Measurements from ENCODE around the gene VPS26A.

The VPS26A gene

DNA sequence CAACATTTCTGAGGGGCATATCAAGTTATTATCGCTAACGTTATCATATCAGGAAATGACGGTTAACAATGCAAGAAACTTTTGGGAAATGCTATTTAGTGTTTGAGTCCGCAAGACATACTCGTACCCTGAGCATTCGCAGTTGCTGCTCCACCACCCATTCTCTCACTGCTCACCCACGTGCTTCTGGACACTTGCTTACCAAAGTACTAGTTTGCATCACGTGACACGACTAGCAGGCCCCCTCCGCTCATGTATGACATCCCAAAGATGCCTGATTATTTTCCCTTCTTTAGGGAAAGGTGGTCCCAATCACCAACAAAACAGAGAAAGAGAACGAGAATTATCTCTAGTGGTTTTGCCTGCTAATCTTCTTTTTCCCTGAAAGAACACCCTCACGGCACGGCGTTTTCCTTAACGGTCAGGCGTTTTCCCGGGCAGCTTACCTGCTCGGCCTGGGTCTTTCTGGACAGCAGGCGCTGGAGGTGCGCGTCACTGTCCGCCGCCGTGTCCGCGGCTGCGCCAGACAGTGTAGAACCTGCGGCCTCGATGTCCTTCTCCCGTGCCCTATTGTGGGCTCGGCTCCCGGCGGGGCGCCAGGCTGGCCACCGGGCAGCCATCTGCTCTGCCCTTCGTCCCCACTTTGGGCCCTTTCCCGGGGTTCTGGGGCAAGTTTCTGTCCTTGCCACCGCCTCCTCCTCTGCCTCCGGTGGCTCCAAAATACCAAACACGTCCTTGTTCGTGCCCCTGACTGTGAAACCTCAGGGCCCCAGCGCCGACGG lies 56.0 kb downstream of the VPS26A start, which contains the start of gene SUPV3L1 (continued):
- TF ChIP-seq, protein P1, sequence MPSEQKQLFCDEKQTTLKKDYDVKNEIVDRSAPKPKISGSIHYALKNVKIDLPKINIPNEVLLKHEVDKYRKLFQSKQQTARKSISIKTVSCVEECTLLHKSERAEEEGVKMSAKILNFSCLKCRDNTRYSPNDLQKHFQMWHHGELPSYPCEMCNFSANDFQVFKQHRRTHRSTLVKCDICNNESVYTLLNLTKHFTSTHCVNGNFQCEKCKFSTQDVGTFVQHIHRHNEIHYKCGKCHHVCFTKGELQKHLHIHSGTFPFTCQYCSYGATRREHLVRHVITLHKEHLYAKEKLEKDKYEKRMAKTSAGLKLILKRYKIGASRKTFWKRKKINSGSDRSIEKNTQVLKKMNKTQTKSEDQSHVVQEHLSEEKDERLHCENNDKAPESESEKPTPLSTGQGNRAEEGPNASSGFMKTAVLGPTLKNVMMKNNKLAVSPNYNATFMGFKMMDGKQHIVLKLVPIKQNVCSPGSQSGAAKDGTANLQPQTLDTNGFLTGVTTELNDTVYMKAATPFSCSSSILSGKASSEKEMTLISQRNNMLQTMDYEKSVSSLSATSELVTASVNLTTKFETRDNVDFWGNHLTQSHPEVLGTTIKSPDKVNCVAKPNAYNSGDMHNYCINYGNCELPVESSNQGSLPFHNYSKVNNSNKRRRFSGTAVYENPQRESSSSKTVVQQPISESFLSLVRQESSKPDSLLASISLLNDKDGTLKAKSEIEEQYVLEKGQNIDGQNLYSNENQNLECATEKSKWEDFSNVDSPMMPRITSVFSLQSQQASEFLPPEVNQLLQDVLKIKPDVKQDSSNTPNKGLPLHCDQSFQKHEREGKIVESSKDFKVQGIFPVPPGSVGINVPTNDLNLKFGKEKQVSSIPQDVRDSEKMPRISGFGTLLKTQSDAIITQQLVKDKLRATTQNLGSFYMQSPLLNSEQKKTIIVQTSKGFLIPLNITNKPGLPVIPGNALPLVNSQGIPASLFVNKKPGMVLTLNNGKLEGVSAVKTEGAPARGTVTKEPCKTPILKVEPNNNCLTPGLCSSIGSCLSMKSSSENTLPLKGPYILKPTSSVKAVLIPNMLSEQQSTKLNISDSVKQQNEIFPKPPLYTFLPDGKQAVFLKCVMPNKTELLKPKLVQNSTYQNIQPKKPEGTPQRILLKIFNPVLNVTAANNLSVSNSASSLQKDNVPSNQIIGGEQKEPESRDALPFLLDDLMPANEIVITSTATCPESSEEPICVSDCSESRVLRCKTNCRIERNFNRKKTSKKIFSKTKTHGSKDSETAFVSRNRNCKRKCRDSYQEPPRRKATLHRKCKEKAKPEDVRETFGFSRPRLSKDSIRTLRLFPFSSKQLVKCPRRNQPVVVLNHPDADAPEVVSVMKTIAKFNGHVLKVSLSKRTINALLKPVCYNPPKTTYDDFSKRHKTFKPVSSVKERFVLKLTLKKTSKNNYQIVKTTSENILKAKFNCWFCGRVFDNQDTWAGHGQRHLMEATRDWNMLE (tag by site-specific recombination; conservative IDR thresholded peaks at IDR 0.05; ENCODE audit: low read depth): peak; percentile 73
- TF ChIP-seq, protein P2, sequence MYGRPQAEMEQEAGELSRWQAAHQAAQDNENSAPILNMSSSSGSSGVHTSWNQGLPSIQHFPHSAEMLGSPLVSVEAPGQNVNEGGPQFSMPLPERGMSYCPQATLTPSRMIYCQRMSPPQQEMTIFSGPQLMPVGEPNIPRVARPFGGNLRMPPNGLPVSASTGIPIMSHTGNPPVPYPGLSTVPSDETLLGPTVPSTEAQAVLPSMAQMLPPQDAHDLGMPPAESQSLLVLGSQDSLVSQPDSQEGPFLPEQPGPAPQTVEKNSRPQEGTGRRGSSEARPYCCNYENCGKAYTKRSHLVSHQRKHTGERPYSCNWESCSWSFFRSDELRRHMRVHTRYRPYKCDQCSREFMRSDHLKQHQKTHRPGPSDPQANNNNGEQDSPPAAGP (tag by site-specific recombination; IDR thresholded peaks at IDR 0.05): 0 out of 2 replicates have a peak, but pooled peaks have one; percentile 77
- TF ChIP-seq ZIC2 (tag by site-specific recombination; IDR thresholded peaks at IDR 0.05): peak; percentile 11; the same call in 1 of the 2 replicates
- no peak for TF ChIP-seq ZNF23 (tag by site-specific recombination; IDR thresholded peaks at IDR 0.05; ENCODE audit: borderline replicate concordance)
- TF ChIP-seq ZBTB48 (tag by site-specific recombination; IDR thresholded peaks at IDR 0.05): no peak
- TF ChIP-seq, protein P3, sequence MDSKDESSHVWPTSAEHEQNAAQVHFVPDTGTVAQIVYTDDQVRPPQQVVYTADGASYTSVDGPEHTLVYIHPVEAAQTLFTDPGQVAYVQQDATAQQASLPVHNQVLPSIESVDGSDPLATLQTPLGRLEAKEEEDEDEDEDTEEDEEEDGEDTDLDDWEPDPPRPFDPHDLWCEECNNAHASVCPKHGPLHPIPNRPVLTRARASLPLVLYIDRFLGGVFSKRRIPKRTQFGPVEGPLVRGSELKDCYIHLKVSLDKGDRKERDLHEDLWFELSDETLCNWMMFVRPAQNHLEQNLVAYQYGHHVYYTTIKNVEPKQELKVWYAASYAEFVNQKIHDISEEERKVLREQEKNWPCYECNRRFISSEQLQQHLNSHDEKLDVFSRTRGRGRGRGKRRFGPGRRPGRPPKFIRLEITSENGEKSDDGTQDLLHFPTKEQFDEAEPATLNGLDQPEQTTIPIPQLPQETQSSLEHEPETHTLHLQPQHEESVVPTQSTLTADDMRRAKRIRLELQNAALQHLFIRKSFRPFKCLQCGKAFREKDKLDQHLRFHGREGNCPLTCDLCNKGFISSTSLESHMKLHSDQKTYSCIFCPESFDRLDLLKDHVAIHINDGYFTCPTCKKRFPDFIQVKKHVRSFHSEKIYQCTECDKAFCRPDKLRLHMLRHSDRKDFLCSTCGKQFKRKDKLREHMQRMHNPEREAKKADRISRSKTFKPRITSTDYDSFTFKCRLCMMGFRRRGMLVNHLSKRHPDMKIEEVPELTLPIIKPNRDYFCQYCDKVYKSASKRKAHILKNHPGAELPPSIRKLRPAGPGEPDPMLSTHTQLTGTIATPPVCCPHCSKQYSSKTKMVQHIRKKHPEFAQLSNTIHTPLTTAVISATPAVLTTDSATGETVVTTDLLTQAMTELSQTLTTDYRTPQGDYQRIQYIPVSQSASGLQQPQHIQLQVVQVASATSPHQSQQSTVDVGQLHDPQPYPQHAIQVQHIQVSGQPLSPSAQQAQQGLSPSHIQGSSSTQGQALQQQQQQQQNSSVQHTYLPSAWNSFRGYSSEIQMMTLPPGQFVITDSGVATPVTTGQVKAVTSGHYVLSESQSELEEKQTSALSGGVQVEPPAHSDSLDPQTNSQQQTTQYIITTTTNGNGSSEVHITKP (tag by site-specific recombination; IDR thresholded peaks at IDR 0.05): no peak
- TF ChIP-seq ZSCAN30 (tag by site-specific recombination; IDR thresholded peaks at IDR 0.05): 0 out of 2 replicates have a peak, but pooled peaks have one; percentile 17
- peak; percentile 100 for TF ChIP-seq ZNF335 (tag by site-specific recombination; conservative IDR thresholded peaks at IDR 0.05)
- TF ChIP-seq ZNF529 (tag by site-specific recombination; IDR thresholded peaks at IDR 0.05; ENCODE audit: insufficient replicate concordance): no peak
- TF ChIP-seq, protein P4, sequence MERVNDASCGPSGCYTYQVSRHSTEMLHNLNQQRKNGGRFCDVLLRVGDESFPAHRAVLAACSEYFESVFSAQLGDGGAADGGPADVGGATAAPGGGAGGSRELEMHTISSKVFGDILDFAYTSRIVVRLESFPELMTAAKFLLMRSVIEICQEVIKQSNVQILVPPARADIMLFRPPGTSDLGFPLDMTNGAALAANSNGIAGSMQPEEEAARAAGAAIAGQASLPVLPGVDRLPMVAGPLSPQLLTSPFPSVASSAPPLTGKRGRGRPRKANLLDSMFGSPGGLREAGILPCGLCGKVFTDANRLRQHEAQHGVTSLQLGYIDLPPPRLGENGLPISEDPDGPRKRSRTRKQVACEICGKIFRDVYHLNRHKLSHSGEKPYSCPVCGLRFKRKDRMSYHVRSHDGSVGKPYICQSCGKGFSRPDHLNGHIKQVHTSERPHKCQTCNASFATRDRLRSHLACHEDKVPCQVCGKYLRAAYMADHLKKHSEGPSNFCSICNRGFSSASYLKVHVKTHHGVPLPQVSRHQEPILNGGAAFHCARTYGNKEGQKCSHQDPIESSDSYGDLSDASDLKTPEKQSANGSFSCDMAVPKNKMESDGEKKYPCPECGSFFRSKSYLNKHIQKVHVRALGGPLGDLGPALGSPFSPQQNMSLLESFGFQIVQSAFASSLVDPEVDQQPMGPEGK (tag by site-specific recombination; IDR thresholded peaks at IDR 0.05): peak; percentile 37; the same call in 1 of the 2 replicates
- TF ChIP-seq, protein P5, sequence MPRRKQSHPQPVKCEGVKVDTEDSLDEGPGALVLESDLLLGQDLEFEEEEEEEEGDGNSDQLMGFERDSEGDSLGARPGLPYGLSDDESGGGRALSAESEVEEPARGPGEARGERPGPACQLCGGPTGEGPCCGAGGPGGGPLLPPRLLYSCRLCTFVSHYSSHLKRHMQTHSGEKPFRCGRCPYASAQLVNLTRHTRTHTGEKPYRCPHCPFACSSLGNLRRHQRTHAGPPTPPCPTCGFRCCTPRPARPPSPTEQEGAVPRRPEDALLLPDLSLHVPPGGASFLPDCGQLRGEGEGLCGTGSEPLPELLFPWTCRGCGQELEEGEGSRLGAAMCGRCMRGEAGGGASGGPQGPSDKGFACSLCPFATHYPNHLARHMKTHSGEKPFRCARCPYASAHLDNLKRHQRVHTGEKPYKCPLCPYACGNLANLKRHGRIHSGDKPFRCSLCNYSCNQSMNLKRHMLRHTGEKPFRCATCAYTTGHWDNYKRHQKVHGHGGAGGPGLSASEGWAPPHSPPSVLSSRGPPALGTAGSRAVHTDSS (tag by site-specific recombination; IDR thresholded peaks at IDR 0.05): 0 out of 2 replicates have a peak, but pooled peaks have one; percentile 21
- TF ChIP-seq ZBTB1 (tag by site-specific recombination; IDR thresholded peaks at IDR 0.05): no peak
- TF ChIP-seq ZNF596 (tag by site-specific recombination; IDR thresholded peaks at IDR 0.05): no peak
- TF ChIP-seq ZNF623 (tag by site-specific recombination; IDR thresholded peaks at IDR 0.05): peak; percentile 35; the same call in 1 of the 2 replicates
- TF ChIP-seq ZNF624 (tag by site-specific recombination; IDR thresholded peaks at IDR 0.05): no peak
